A549 (cell line): ENCODE measurements around the gene AMZ2. TPM values are rescaled to one million over a fixed set of nuclear protein-coding genes. Genes with fewer than 3 reads are reported as not detected.
"Not testable (repeated sequence)": the region's sequence is repeated elsewhere in the genome, so short reads cannot be mapped to it uniquely, and the experiment has no call there.

Experiments
- ATAC-seq, 2 experiments: fragments of 200-7000 bp in 1 of 2; fragments of >200 bp in 1 of 2; cut with Nextera tagmentation in 1 of 2; cut with Tn5 transposase in 1 of 2; 3 replicates each; pipeline versions ENCODE4 v1.8.0 to v1.9.1; 2018 to 2020; ENCODE audit warnings: mild to moderate bottlenecking in 1 of 2, moderate library complexity in 1 of 2
- CTCF ChIA-PET: fragments of 300-600 bp; sonication (Branson Sonifier 250); formaldehyde crosslinking; extraction: SDS; loops from one replicate; lab custom pipeline; 2021; ENCODE audit warnings: antibody characterized with exemption, inconsistent platforms; lab: Yijun Ruan, JAX
- POLR2A ChIA-PET: fragments of 350-600 bp; formaldehyde crosslinking; extraction: SDS; loops from one replicate; lab custom pipeline; 2021; ENCODE audit warnings: antibody characterized with exemption, inconsistent platforms; lab: Yijun Ruan, JAX
- DNase-seq, 2 experiments: peaks; one replicate each; pipeline versions ENCODE4 v3.0.0 to v3.0.0-alpha.2; 2011 to 2016; ENCODE audit warnings: low read depth in 1 of 2, low spot score in 1 of 2
- FAIRE-seq: peaks from 2 replicates; lab custom pipeline; 2011; peaks lifted over from hg19 to GRCh38; lab: Jason Lieb, UNC
- H3K27ac ChIP-seq, 2 experiments: fragments of >200 bp; sonication (Bioruptor Twin); formaldehyde crosslinking; 3 replicates each; pipeline ENCODE4 v1.5.1; 2016 to 2017
- H3K4me1 ChIP-seq: fragments of >200 bp; sonication (Bioruptor Twin); formaldehyde crosslinking; 3 replicates; pipeline ENCODE4 v1.6.1; 2016
- H3K4me2 ChIP-seq: fragments of >200 bp; sonication (Bioruptor Twin); formaldehyde crosslinking; 3 replicates; pipeline ENCODE4 v1.6.1; 2016
- H3K4me3 ChIP-seq: fragments of >200 bp; sonication (Bioruptor Twin); formaldehyde crosslinking; 3 replicates; pipeline ENCODE4 v1.5.1; 2016
- H3K9me3 ChIP-seq: fragments of >200 bp; sonication (Bioruptor Twin); formaldehyde crosslinking; 3 replicates; pipeline ENCODE4 v1.6.1; 2016
- CBX2 ChIP-seq: fragments of 200-600 bp; sonication (generic); IDR thresholded peaks from 2 replicates; pipeline ENCODE4 v1.6.1; 2016; ENCODE audit warnings: low read depth, mild to moderate bottlenecking, borderline replicate concordance
- EHF ChIP-seq: fragments of 250-450 bp; sonication (Bioruptor Pico); IDR thresholded peaks from 2 replicates; pipeline ENCODE4 v1.5.0; 2020; ENCODE audit warnings: mild to moderate bottlenecking
- FOSL2 ChIP-seq, 2 experiments: fragments of 450-650 bp in 1 of 2; fragments of >200 bp in 1 of 2; sonication (Bioruptor Twin) in 1 of 2; formaldehyde crosslinking; IDR thresholded peaks; 2 replicates each; pipeline versions ENCODE4 v1.5.0 to v1.6.1; 2016 to 2020; ENCODE audit warnings: mild to moderate bottlenecking in 1 of 2, moderate library complexity in 1 of 2
- HEYL ChIP-seq: fragments of 250-450 bp; sonication (Bioruptor Pico); IDR thresholded peaks from 2 replicates; pipeline ENCODE4 v1.8.0; 2021; ENCODE audit warnings: mild to moderate bottlenecking, moderate library complexity
- HOXB13 ChIP-seq: fragments of 250-450 bp; sonication (Bioruptor Pico); IDR thresholded peaks from 2 replicates; pipeline ENCODE4 v1.5.0; 2020; ENCODE audit warnings: low read depth, mild to moderate bottlenecking, moderate library complexity
- MAX ChIP-seq: IDR thresholded peaks from 2 replicates; pipeline ENCODE4 v1.6.1; 2012
- NFE2L2 ChIP-seq: fragments of 150-350 bp; conservative IDR thresholded peaks from 2 replicates; pipeline ENCODE4 v1.6.1; 2014; ENCODE audit warnings: low read length
- PHF8 ChIP-seq: fragments of 200-600 bp; sonication (generic); IDR thresholded peaks from 2 replicates; pipeline ENCODE4 v1.6.1; 2016; ENCODE audit warnings: low read depth, mild to moderate bottlenecking, antibody characterized with exemption, moderate library complexity, borderline replicate concordance
- RAD21 ChIP-seq, 2 experiments: fragments of >200 bp in 1 of 2; sonication (Bioruptor Twin) in 1 of 2; formaldehyde crosslinking in 1 of 2; IDR thresholded peaks in 1 of 2; conservative IDR thresholded peaks in 1 of 2; 2 replicates in 1 of 2; 3 replicates in 1 of 2; pipeline ENCODE4 v1.6.1; 2012 to 2018; ENCODE audit warnings: inconsistent platforms in 1 of 2
- WGBS: methylation state at CpG from one replicate; pipeline ENCODE4 v1.1.6; 2017; ENCODE audit errors: missing lambda C conversion rate; 5-methylcytosine and 5-hydroxymethylcytosine counted together
- polyA plus RNA-seq, 4 experiments: library from polyadenylated mRNA; depleted of rRNA in 3 of 4; stranded (reverse); fragments of >200 nt; fragmentation: RNase III in 1 of 4; extraction: RNeasy Plus Mini Kit Qiagen cat#74134 plus additional on column Dnase treatment in 1 of 4; gene quantifications; 2 replicates in 3 of 4; 3 replicates in 1 of 4; pipeline ENCODE4 v1.2.3, GENCODE V29; 2011 to 2017
- TF ChIP-seq, protein P1 (sequence below): fragments of >200 bp; sonication (Bioruptor Twin); formaldehyde crosslinking; IDR thresholded peaks from 3 replicates; pipeline ENCODE4 v1.5.1; 2016
- TF ChIP-seq, protein P2 (sequence below): fragments of >200 bp; sonication (Bioruptor Twin); formaldehyde crosslinking; IDR thresholded peaks from 2 replicates; pipeline ENCODE4 v1.6.1; 2016

The AMZ2 gene
- polyA plus RNA-seq, 2 of the 4 experiments (the other 2 are of a cell fraction), result 105 to 201 TPM

GRCh38 chr17:68205808-68206720 lies 41.8 kb upstream of the AMZ2 start:
- Histone ChIP-seq H3K4me3 (peak overlapping the region; percentile 84), H3K9me3 (no peaks in the 10 kb centered on the region), H3K4me1 (0 out of 3 replicates have a peak, but pooled peaks cover 6% of the 10 kb centered on the region), H3K4me2 (peak overlapping the region; percentile 97), H3K27ac (peak overlapping the region; percentile 87 to 94)
- TF ChIP-seq PHF8, result 0 out of 2 replicates have a peak, but pooled peaks have one; percentile 36
- no peak for TF ChIP-seq HOXB13
- TF ChIP-seq HEYL (CRISPR knock-in tag), result no peak
- DNase-seq (peak in 1 of 2 experiments; percentile 51), FAIRE-seq (no peak), ATAC-seq (peak; percentile 39 to 69)
- POLR2A ChIA-PET, result interaction anchor here (0.7 to 0.9 kb wide), 3 partner anchors 10 to 251 kb away, joined by 3 to 4 read pairs (median 3); partner anchors contain the start of genes AMZ2 and WIPI1
- WGBS, result 13% methylated on average over 24 of the region's 50 CpGs
- CTCF ChIA-PET, result interaction anchor here (0.6 to 7.9 kb wide), 11 partner anchors 9 to 263 kb away, joined by 3 to 135 read pairs (median 3); no protein-coding TSS in a partner anchor

GRCh38 chr17:68207651-68208253 lies 40.1 kb upstream of the AMZ2 start:
- no peak overlapping the region for H3K4me2 ChIP-seq
- no peaks in the 10 kb centered on the region for H3K9me3 ChIP-seq
- CTCF ChIA-PET, result interaction anchor here (0.8 to 2.1 kb wide), 5 partner anchors 8 to 256 kb away, joined by 3 to 5 read pairs (median 5); no protein-coding TSS in a partner anchor
- 94% methylated on average over 31 of the region's 37 CpGs for WGBS
- H3K27ac ChIP-seq, result no peak overlapping the region
- TF ChIP-seq NFE2L2 (no peak), EHF (no peak), HEYL (CRISPR knock-in tag) (no peak), MAX (no peak), CBX2 (no peak), FOSL2 (IDR thresholded peaks at IDR 0.05) (no peak), FOSL2 (CRISPR knock-in tag; IDR thresholded peaks at IDR 0.05) (no peak), RAD21 (conservative IDR thresholded peaks at IDR 0.05 in 1 of 2, IDR thresholded peaks at IDR 0.05 in 1 of 2) (no peak)
- TF ChIP-seq, protein P1, sequence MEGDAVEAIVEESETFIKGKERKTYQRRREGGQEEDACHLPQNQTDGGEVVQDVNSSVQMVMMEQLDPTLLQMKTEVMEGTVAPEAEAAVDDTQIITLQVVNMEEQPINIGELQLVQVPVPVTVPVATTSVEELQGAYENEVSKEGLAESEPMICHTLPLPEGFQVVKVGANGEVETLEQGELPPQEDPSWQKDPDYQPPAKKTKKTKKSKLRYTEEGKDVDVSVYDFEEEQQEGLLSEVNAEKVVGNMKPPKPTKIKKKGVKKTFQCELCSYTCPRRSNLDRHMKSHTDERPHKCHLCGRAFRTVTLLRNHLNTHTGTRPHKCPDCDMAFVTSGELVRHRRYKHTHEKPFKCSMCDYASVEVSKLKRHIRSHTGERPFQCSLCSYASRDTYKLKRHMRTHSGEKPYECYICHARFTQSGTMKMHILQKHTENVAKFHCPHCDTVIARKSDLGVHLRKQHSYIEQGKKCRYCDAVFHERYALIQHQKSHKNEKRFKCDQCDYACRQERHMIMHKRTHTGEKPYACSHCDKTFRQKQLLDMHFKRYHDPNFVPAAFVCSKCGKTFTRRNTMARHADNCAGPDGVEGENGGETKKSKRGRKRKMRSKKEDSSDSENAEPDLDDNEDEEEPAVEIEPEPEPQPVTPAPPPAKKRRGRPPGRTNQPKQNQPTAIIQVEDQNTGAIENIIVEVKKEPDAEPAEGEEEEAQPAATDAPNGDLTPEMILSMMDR, result no peak
- TF ChIP-seq, protein P2, sequence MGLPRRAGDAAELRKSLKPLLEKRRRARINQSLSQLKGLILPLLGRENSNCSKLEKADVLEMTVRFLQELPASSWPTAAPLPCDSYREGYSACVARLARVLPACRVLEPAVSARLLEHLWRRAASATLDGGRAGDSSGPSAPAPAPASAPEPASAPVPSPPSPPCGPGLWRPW, result no peak
- 0 out of 3 replicates have a peak, but pooled peaks cover 6% of the 10 kb centered on the region for H3K4me1 ChIP-seq
- ATAC-seq (no peak), DNase-seq (no peak), FAIRE-seq (no peak)
- H3K4me3 ChIP-seq, result no peak overlapping the region
- POLR2A ChIA-PET, result no interaction called here

GRCh38 chr17:68208651-68209050 lies 39.2 kb upstream of the AMZ2 start:
- not testable (repeated sequence) for ATAC-seq, FAIRE-seq

GRCh38 chr17:68209191-68209900 lies 38.5 kb upstream of the AMZ2 start:
- ChIA-PET CTCF (interaction anchor here (0.6 to 2.1 kb wide), 4 partner anchors 8 to 227 kb away, joined by 4 to 5 read pairs (median 5); no protein-coding TSS in a partner anchor), POLR2A (interaction anchor here (0.7 kb wide), 1 partner anchor 248 kb away, joined by 4 read pairs; the partner anchor contains the start of gene WIPI1)
- DNase-seq, ATAC-seq, H3K9me3 ChIP-seq, H3K4me3 ChIP-seq, H3K27ac ChIP-seq, H3K4me2 ChIP-seq, H3K4me1 ChIP-seq, FAIRE-seq: not testable (repeated sequence)
- 93% methylated on average over 13 of the region's 13 CpGs for WGBS

More at GRCh38 chr17:68208651-68209050, 39.2 kb upstream of the AMZ2 start:
- H3K9me3 ChIP-seq, POLR2A ChIA-PET, H3K27ac ChIP-seq, H3K4me3 ChIP-seq, DNase-seq, H3K4me1 ChIP-seq, H3K4me2 ChIP-seq: not testable (repeated sequence)
- 95% methylated on average over 19 of the region's 19 CpGs for WGBS
- CTCF ChIA-PET, result interaction anchor here (0.8 to 2.1 kb wide), 5 partner anchors 9 to 255 kb away, joined by 3 to 5 read pairs (median 5); no protein-coding TSS in a partner anchor
